ENCODE results near the gene ACYP1. TPM values are rescaled to one million over a fixed set of nuclear protein-coding genes. Genes with fewer than 3 reads are reported as not detected.

ACYP1 gene
- total and polyA plus RNA-seq, 5 donors from 2014 or later: 17.0 to 27.5 (median 21.7) TPM

GRCh38 chr14:75081660-75082229, 17.9 kb upstream of the ACYP1 start:
- Histone ChIP-seq H3K27me3 (ENCODE audit: control insufficient read depth, insufficient read depth, low read length) (no peaks in the 10 kb centered on the region), H3K4me1 (ENCODE audit: control insufficient read depth, insufficient read depth, low read length, poor library complexity, severe bottlenecking) (no peaks in the 10 kb centered on the region), H3K27ac (ENCODE audit: insufficient read depth, low read length, poor library complexity, severe bottlenecking) (no peak overlapping the region), H3K9me3 (ENCODE audit: control insufficient read depth in 2 of 2, low read length in 2 of 2) (no peaks in the 10 kb centered on the region), H3K36me3 (ENCODE audit: control insufficient read depth, insufficient read depth, low read length) (peaks cover 47% of the 10 kb centered on the region), H3K4me3 (ENCODE audit: low read depth, low read length) (no peak overlapping the region)
- no peaks in the 10 kb centered on the region for H3K4me1 Mint-ChIP-seq
- no peaks in the 10 kb centered on the region for H3K9me3 Mint-ChIP-seq
- peaks cover 14% of the 10 kb centered on the region for H3K36me3 Mint-ChIP-seq
- DNase-seq (no peak), ATAC-seq (ENCODE audit: low read depth in 2 of 2) (no peak)
- H3K27me3 Mint-ChIP-seq: no peaks in the 10 kb centered on the region
- H3K4me3 Mint-ChIP-seq: no peak overlapping the region
- no peak overlapping the region for H3K27ac Mint-ChIP-seq

GRCh38 chr14:75079521-75079920, 15.7 kb upstream of the ACYP1 start:
- H3K9me3 ChIP-seq (ENCODE audit: control insufficient read depth in 2 of 2, low read length in 2 of 2): no peaks in the 10 kb centered on the region
- no peaks in the 10 kb centered on the region for H3K4me1 Mint-ChIP-seq
- H3K27me3 Mint-ChIP-seq: peaks cover 4% of the 10 kb centered on the region
- no peak for DNase-seq
- no peak for ATAC-seq (ENCODE audit: low read depth in 2 of 2)
- no peak overlapping the region for H3K27ac ChIP-seq (ENCODE audit: insufficient read depth, low read length, poor library complexity, severe bottlenecking)
- H3K4me3 Mint-ChIP-seq: no peak overlapping the region
- no peaks in the 10 kb centered on the region for H3K27me3 ChIP-seq (ENCODE audit: control insufficient read depth, insufficient read depth, low read length)
- no peak overlapping the region for H3K4me3 ChIP-seq (ENCODE audit: low read depth, low read length)
- H3K36me3 ChIP-seq (ENCODE audit: control insufficient read depth, insufficient read depth, low read length): peaks cover 26% of the 10 kb centered on the region
- H3K9me3 Mint-ChIP-seq: no peaks in the 10 kb centered on the region
- no peaks in the 10 kb centered on the region for H3K4me1 ChIP-seq (ENCODE audit: control insufficient read depth, insufficient read depth, low read length, poor library complexity, severe bottlenecking)
- H3K27ac Mint-ChIP-seq: peak overlapping the region in 1 of 3 donors; percentile 53
- H3K36me3 Mint-ChIP-seq: peaks cover 3% of the 10 kb centered on the region

- H3K27me3 Mint-ChIP-seq: peaks cover 4% of the 10 kb centered on the region
- no peak overlapping the region for H3K4me3 Mint-ChIP-seq
- no peaks in the 10 kb centered on the region for H3K27me3 ChIP-seq (ENCODE audit: control insufficient read depth, insufficient read depth, low read length)
- no peaks in the 10 kb centered on the region for H3K9me3 ChIP-seq (ENCODE audit: control insufficient read depth in 2 of 2, low read length in 2 of 2)
- peaks cover 3% of the 10 kb centered on the region for H3K36me3 Mint-ChIP-seq
- H3K9me3 Mint-ChIP-seq: no peaks in the 10 kb centered on the region
- ATAC-seq (ENCODE audit: low read depth in 2 of 2) (no peak), DNase-seq (no peak)
- no peaks in the 10 kb centered on the region for H3K4me1 Mint-ChIP-seq
- H3K4me3 ChIP-seq (ENCODE audit: low read depth, low read length): no peak overlapping the region
- H3K36me3 ChIP-seq (ENCODE audit: control insufficient read depth, insufficient read depth, low read length): peaks cover 9% of the 10 kb centered on the region
- H3K27ac Mint-ChIP-seq: no peak overlapping the region
- H3K27ac ChIP-seq (ENCODE audit: insufficient read depth, low read length, poor library complexity, severe bottlenecking): no peak overlapping the region
- H3K4me1 ChIP-seq (ENCODE audit: control insufficient read depth, insufficient read depth, low read length, poor library complexity, severe bottlenecking): no peaks in the 10 kb centered on the region
Observed at GRCh38 chr14:75077794-75078193, 14.0 kb upstream of the ACYP1 start.

GRCh38 chr14:75070383-75070782, 6.6 kb upstream of the ACYP1 start:
- H3K36me3 ChIP-seq (ENCODE audit: control insufficient read depth, insufficient read depth, low read length): no peaks in the 10 kb centered on the region
- no peaks in the 10 kb centered on the region for H3K27me3 ChIP-seq (ENCODE audit: control insufficient read depth, insufficient read depth, low read length)
- Mint-ChIP-seq H3K36me3 (no peaks in the 10 kb centered on the region), H3K4me1 (peaks cover 0 to 8% (median 7%) of the 10 kb centered on the region in 4 donors), H3K27ac (peak overlapping the region in 2 of 3 donors; percentile 48 to 82), H3K27me3 (peaks cover 7% of the 10 kb centered on the region), H3K4me3 (peak overlapping the region in 3 of 4 donors; percentile 39 to 66 (median 47)), H3K9me3 (no peaks in the 10 kb centered on the region)
- ATAC-seq (ENCODE audit: low read depth in 2 of 2) (no peak), DNase-seq (no peak)
- no peak overlapping the region for H3K27ac ChIP-seq (ENCODE audit: insufficient read depth, low read length, poor library complexity, severe bottlenecking)
- peaks cover 17% of the 10 kb centered on the region for H3K4me1 ChIP-seq (ENCODE audit: control insufficient read depth, insufficient read depth, low read length, poor library complexity, severe bottlenecking)
- H3K9me3 ChIP-seq (ENCODE audit: control insufficient read depth in 2 of 2, low read length in 2 of 2): no peaks in the 10 kb centered on the region
- H3K4me3 ChIP-seq (ENCODE audit: low read depth, low read length): no peak overlapping the region

GRCh38 chr14:75069811-75070145, 6.0 kb upstream of the ACYP1 start:
- Histone ChIP-seq H3K9me3 (ENCODE audit: control insufficient read depth in 2 of 2, low read length in 2 of 2) (no peaks in the 10 kb centered on the region), H3K36me3 (ENCODE audit: control insufficient read depth, insufficient read depth, low read length) (no peaks in the 10 kb centered on the region), H3K27ac (ENCODE audit: insufficient read depth, low read length, poor library complexity, severe bottlenecking) (no peak overlapping the region), H3K4me1 (ENCODE audit: control insufficient read depth, insufficient read depth, low read length, poor library complexity, severe bottlenecking) (peaks cover 17% of the 10 kb centered on the region), H3K4me3 (ENCODE audit: low read depth, low read length) (no peak overlapping the region), H3K27me3 (ENCODE audit: control insufficient read depth, insufficient read depth, low read length) (no peaks in the 10 kb centered on the region)
- ATAC-seq (ENCODE audit: low read depth in 2 of 2): no peak
- Mint-ChIP-seq H3K4me3 (peak overlapping the region in 1 of 4 donors; percentile 76), H3K36me3 (no peaks in the 10 kb centered on the region), H3K9me3 (no peaks in the 10 kb centered on the region), H3K27ac (peak overlapping the region; percentile 48 to 94 (median 62)), H3K27me3 (peaks cover 4% of the 10 kb centered on the region), H3K4me1 (peaks cover 0 to 11% (median 7%) of the 10 kb centered on the region in 4 donors)
- DNase-seq: no peak

GRCh38 chr14:75069121-75069810, 5.4 kb upstream of the ACYP1 start, which contains the start of gene ZC2HC1C:
Gene ZC2HC1C, plus strand, starts transcription at chr14:75069641. Its CDS starts 933 bp downstream, at chr14:75070574.
- ATAC-seq (ENCODE audit: low read depth in 2 of 2) (peak; percentile 81 to 84), DNase-seq (peak; percentile 29 to 89 (median 36))
- H3K4me1 ChIP-seq (ENCODE audit: control insufficient read depth, insufficient read depth, low read length, poor library complexity, severe bottlenecking): peaks cover 17% of the 10 kb centered on the region
- no peaks in the 10 kb centered on the region for H3K27me3 ChIP-seq (ENCODE audit: control insufficient read depth, insufficient read depth, low read length)
- peak within 1 kb of the TSS; percentile 34 for H3K27ac ChIP-seq (ENCODE audit: insufficient read depth, low read length, poor library complexity, severe bottlenecking)
- peak within 1 kb of the TSS; percentile 82 for H3K4me3 ChIP-seq (ENCODE audit: low read depth, low read length)
- no peaks in the 10 kb centered on the region for H3K36me3 ChIP-seq (ENCODE audit: control insufficient read depth, insufficient read depth, low read length)
- Mint-ChIP-seq H3K4me1 (peaks cover under 1 to 14% (median 8%) of the 10 kb centered on the region in 4 donors), H3K27me3 (peaks cover 4% of the 10 kb centered on the region), H3K9me3 (no peaks in the 10 kb centered on the region), H3K36me3 (no peaks in the 10 kb centered on the region), H3K4me3 (peak within 1 kb of the TSS in 3 of 4 donors; percentile 39 to 76 (median 47)), H3K27ac (peak within 1 kb of the TSS; percentile 48 to 94 (median 62))
- H3K9me3 ChIP-seq (ENCODE audit: control insufficient read depth in 2 of 2, low read length in 2 of 2): no peaks in the 10 kb centered on the region

- peaks cover 4% of the 10 kb centered on the region for H3K27me3 Mint-ChIP-seq
- Histone ChIP-seq H3K4me3 (ENCODE audit: low read depth, low read length) (peak overlapping the region; percentile 82), H3K9me3 (ENCODE audit: control insufficient read depth in 2 of 2, low read length in 2 of 2) (no peaks in the 10 kb centered on the region), H3K4me1 (ENCODE audit: control insufficient read depth, insufficient read depth, low read length, poor library complexity, severe bottlenecking) (peaks cover 17% of the 10 kb centered on the region), H3K36me3 (ENCODE audit: control insufficient read depth, insufficient read depth, low read length) (no peaks in the 10 kb centered on the region), H3K27ac (ENCODE audit: insufficient read depth, low read length, poor library complexity, severe bottlenecking) (peak overlapping the region; percentile 34), H3K27me3 (ENCODE audit: control insufficient read depth, insufficient read depth, low read length) (no peaks in the 10 kb centered on the region)
- peaks cover 5 to 22% (median 14%) of the 10 kb centered on the region in 4 donors for H3K4me1 Mint-ChIP-seq
- no peak overlapping the region for H3K4me3 Mint-ChIP-seq
- peak; percentile 17 to 26 for ATAC-seq (ENCODE audit: low read depth in 2 of 2)
- DNase-seq: no peak
- H3K27ac Mint-ChIP-seq: peak overlapping the region in 1 of 3 donors; percentile 94
- no peaks in the 10 kb centered on the region for H3K9me3 Mint-ChIP-seq
- no peaks in the 10 kb centered on the region for H3K36me3 Mint-ChIP-seq
Observed at GRCh38 chr14:75068294-75069120, 4.7 kb upstream of the ACYP1 start.
